Psoas muscle (tissue), 8 donors: Measurements from ENCODE around the gene PPP2R1B. TPM values are rescaled to one million over a fixed set of nuclear protein-coding genes. Genes with fewer than 3 reads are reported as not detected.

Experiments used
- ATAC-seq, 4 donors: fragments of 200-7000 bp; cut with Tn5 transposase; one replicate each; pipeline ENCODE4 v1.9.1; 2020; ENCODE audit warnings: moderate library complexity in 3 of 4, mild to moderate bottlenecking in 2 of 4
- DNase-seq, 2 donors: peaks; one replicate each; pipeline ENCODE4 v3.0.0-alpha.2; 2020
- H3K27ac ChIP-seq: fragments of 200-600 bp; one replicate; pipeline ENCODE4 v1.8.0; 2022
- H3K27me3 ChIP-seq, 3 donors: fragments of 200-600 bp in 1 of 3; one replicate each; pipeline versions ENCODE4 v1.6.1 to v1.8.0; 2013 to 2022; ENCODE audit warnings: low read length in 2 of 3, mild to moderate bottlenecking in 2 of 3, moderate library complexity in 1 of 3; ENCODE audit not compliant: insufficient read depth in 3 of 3
- H3K36me3 ChIP-seq, 2 donors: fragments of 200-600 bp in 1 of 2; one replicate each; pipeline versions ENCODE4 v1.6.1 to v1.8.0; 2013 to 2022; ENCODE audit warnings: low read depth in 1 of 2, mild to moderate bottlenecking in 1 of 2, moderate library complexity in 1 of 2; ENCODE audit not compliant: insufficient read depth in 1 of 2
- H3K4me1 ChIP-seq: fragments of 200-600 bp; one replicate; pipeline ENCODE4 v1.8.0; 2022
- H3K4me3 ChIP-seq: fragments of 200-600 bp; one replicate; pipeline ENCODE4 v1.8.0; 2022; ENCODE audit warnings: mild to moderate bottlenecking
- H3K9me3 ChIP-seq: fragments of 200-600 bp; one replicate; pipeline ENCODE4 v1.8.0; 2022
- CTCF ChIP-seq: fragments of 200-600 bp; IDR thresholded peaks from one replicate; pipeline ENCODE4 v1.8.0; 2022; ENCODE audit warnings: antibody characterized with exemption
- WGBS, 3 donors: extraction: QIAGEN DNeasy Blood & Tissue Kit; methylation state at CpG; one replicate each; pipeline versions ENCODE4 v1.1.6 to v1.1.7; 2013; 5-methylcytosine and 5-hydroxymethylcytosine counted together
- intact Hi-C, 2 donors: fragments of 100-400 bp; cut with DNase I; formaldehyde crosslinking; loops; one replicate each; pipeline versions ENCODE4 v1.11.0 to v1.14.2; 2022
- polyA plus RNA-seq, 3 donors: library from polyadenylated mRNA; stranded (reverse); fragments of 200-250 nt; gene quantifications; one replicate each; pipeline ENCODE4 v1.2.3, GENCODE V29; 2013
- total RNA-seq, 4 donors: library from RNA; stranded (reverse); fragmentation: NEBNext Ultra II Directional in 2 of 4; extraction: Animal tissue kit (Norgen Biotek cat#: 25700) in 2 of 4; gene quantifications; one replicate each; pipeline versions ENCODE4 v1.2.1 to v1.2.4, GENCODE V29; 2021 to 2023
- donor health status: healthy with polysubstance abuse.
- donor health status: DM: no; HTN: no; CAD: no; lungs with moderate emphysema.
- donor health status: Bipolar disorder and iron deficiency.
- donor health status: healthy.
- donor health status: DM: yes; HTN: yes; CAD: no.
- donor health status: DM: no; HTN: no; CAD: no.
- donor health status: DM: no; HTN: no; CAD: no.
- donor health status: DM: yes; HTN: yes; CAD: no.

Gene PPP2R1B
- total and polyA plus RNA-seq, 7 donors: 6.6 to 18.8 (median 10.7) TPM

GRCh38 chr11:111759778-111760407 lies 6.3 kb downstream of the PPP2R1B start:
- intact Hi-C loops: loop anchor here in 1 of 2 donors (5.0 kb wide), 1 partner anchor 158 kb away; the partner anchor contains the start of gene SIK2
- no peak for TF ChIP-seq CTCF
- H3K4me3 ChIP-seq: no peak overlapping the region
- H3K9me3 ChIP-seq: no peaks in the 10 kb centered on the region
- H3K27ac ChIP-seq: peak overlapping the region; percentile 27
- no peaks in the 10 kb centered on the region for H3K27me3 ChIP-seq
- ATAC-seq (no peak), DNase-seq (no peak)
- H3K4me1 ChIP-seq: peaks cover 15% of the 10 kb centered on the region
- peaks cover 11 to 100% of the 10 kb centered on the region in 2 donors for H3K36me3 ChIP-seq
- 63 to 72% (median 66%) methylated on average over 5 of the region's 5 CpGs for WGBS, 3 donors

GRCh38 chr11:111759376-111759775 lies 6.8 kb downstream of the PPP2R1B start:
- H3K27ac ChIP-seq: peak overlapping the region; percentile 14
- no peak overlapping the region for H3K4me3 ChIP-seq
- H3K4me1 ChIP-seq: peaks cover 10% of the 10 kb centered on the region
- H3K36me3 ChIP-seq: peaks cover 11 to 100% of the 10 kb centered on the region in 2 donors
- DNase-seq (no peak), ATAC-seq (no peak)
- TF ChIP-seq CTCF: no peak
- H3K27me3 ChIP-seq: no peaks in the 10 kb centered on the region
- H3K9me3 ChIP-seq: no peaks in the 10 kb centered on the region
- intact Hi-C loops: no loop called here

GRCh38 chr11:111756097-111756496 lies 10.1 kb downstream of the PPP2R1B start:
- H3K27me3 ChIP-seq: no peaks in the 10 kb centered on the region
- intact Hi-C loops: no loop called here
- no peak overlapping the region for H3K4me3 ChIP-seq
- H3K27ac ChIP-seq: no peak overlapping the region
- WGBS, 3 donors: 95 to 98% (median 97%) methylated on average over 6 of the region's 6 CpGs
- TF ChIP-seq CTCF: no peak
- DNase-seq (no peak), ATAC-seq (no peak)
- no peaks in the 10 kb centered on the region for H3K4me1 ChIP-seq
- peaks cover 11 to 100% of the 10 kb centered on the region in 2 donors for H3K36me3 ChIP-seq
- H3K9me3 ChIP-seq: no peaks in the 10 kb centered on the region

GRCh38 chr11:111749646-111750045 lies 16.5 kb downstream of the PPP2R1B start:
- Histone ChIP-seq H3K27ac (no peak overlapping the region), H3K4me3 (no peak overlapping the region), H3K4me1 (peaks cover 8% of the 10 kb centered on the region), H3K27me3 (no peaks in the 10 kb centered on the region), H3K9me3 (no peaks in the 10 kb centered on the region), H3K36me3 (peaks cover 12 to 100% of the 10 kb centered on the region in 2 donors)
- DNase-seq: no peak
- ATAC-seq: peak in 1 of 4 donors; percentile 25
- intact Hi-C loops: no loop called here
- TF ChIP-seq CTCF: no peak
